Smooth muscle cell (in vitro differentiated cells): ENCODE measurements around the gene SDR9C7. TPM values are rescaled to one million over a fixed set of nuclear protein-coding genes. Genes with fewer than 3 reads are reported as not detected.
"Not testable (repeated sequence)": the region's sequence is repeated elsewhere in the genome, so short reads cannot be mapped to it uniquely, and the experiment has no call there.

Experiments
- DNase-seq: peaks from one replicate; lab custom pipeline; 2025; ENCODE audit not compliant: unreplicated experiment; lab: John Stamatoyannopoulos, UW
- H2AFZ ChIP-seq: fragments of 200-600 bp; sonication (generic); 2 replicates; pipeline ENCODE4 v1.6.0; 2016; ENCODE audit warnings: antibody characterized with exemption, low read depth, mild to moderate bottlenecking
- H3F3A ChIP-seq: fragments of 200-600 bp; sonication (generic); 2 replicates; pipeline ENCODE4 v1.6.0; 2017; ENCODE audit warnings: antibody characterized with exemption, low read depth
- H3K27ac ChIP-seq: fragments of 200-600 bp; sonication (generic); 2 replicates; pipeline ENCODE4 v1.5.1; 2016; ENCODE audit warnings: low read depth, mild to moderate bottlenecking
- H3K27me3 ChIP-seq: fragments of 200-600 bp; sonication (generic); 2 replicates; pipeline ENCODE4 v1.6.1; 2016; ENCODE audit warnings: low read depth, mild to moderate bottlenecking
- H3K36me3 ChIP-seq: fragments of 200-600 bp; sonication (generic); 2 replicates; pipeline ENCODE4 v1.5.1; 2016; ENCODE audit warnings: low read depth
- H3K4me1 ChIP-seq: fragments of 200-600 bp; sonication (generic); 2 replicates; pipeline ENCODE4 v1.5.1; 2016; ENCODE audit warnings: low read depth
- H3K4me2 ChIP-seq: fragments of 200-600 bp; sonication (generic); 2 replicates; pipeline ENCODE4 v1.6.0; 2016; ENCODE audit warnings: mild to moderate bottlenecking
- H3K4me3 ChIP-seq: fragments of 200-600 bp; sonication (generic); 2 replicates; pipeline ENCODE4 v1.5.1; 2016; ENCODE audit warnings: mild to moderate bottlenecking
- H3K79me2 ChIP-seq: fragments of 200-600 bp; sonication (generic); 2 replicates; pipeline ENCODE4 v1.6.0; 2016; ENCODE audit warnings: low read depth, mild to moderate bottlenecking
- H3K9ac ChIP-seq: fragments of 200-600 bp; sonication (generic); 2 replicates; pipeline ENCODE4 v1.6.0; 2016; ENCODE audit warnings: low read depth
- H3K9me3 ChIP-seq: fragments of 200-600 bp; sonication (generic); replicated peaks from 2 replicates; pipeline ENCODE4 v1.5.1; 2016; ENCODE audit warnings: low read depth
- H4K20me1 ChIP-seq: fragments of 200-600 bp; sonication (generic); 2 replicates; pipeline ENCODE4 v1.6.0; 2016; ENCODE audit warnings: low read depth
- WGBS: methylation state at CpG from one replicate; pipeline ENCODE4 v1.1.7; 2016; ENCODE audit warnings: low lambda C conversion rate; 5-methylcytosine and 5-hydroxymethylcytosine counted together
- polyA plus RNA-seq: library from polyadenylated mRNA; unstranded; fragments of >200 nt; fragmentation: Nextera tagmentation; extraction: Ambion mirVana; gene quantifications from 2 replicates; pipeline ENCODE4 v1.2.1, GENCODE V29; 2016
- total RNA-seq: library from RNA; depleted of rRNA; stranded (reverse); fragments of >200 nt; gene quantifications from 2 replicates; pipeline ENCODE4 v1.2.3, GENCODE V29; 2014
- TF ChIP-seq, protein P1 (sequence below): fragments of 200-600 bp; sonication (generic); IDR thresholded peaks from 2 replicates; pipeline ENCODE4 v1.5.1; 2017; ENCODE audit warnings: borderline replicate concordance, mild to moderate bottlenecking, antibody characterized with exemption; ENCODE audit not compliant: insufficient read depth, poor library complexity, severe bottlenecking

The SDR9C7 gene
- total and polyA plus RNA-seq, 2 experiments from 2014 or later, result 0.83 to 1.1 TPM

DNA sequence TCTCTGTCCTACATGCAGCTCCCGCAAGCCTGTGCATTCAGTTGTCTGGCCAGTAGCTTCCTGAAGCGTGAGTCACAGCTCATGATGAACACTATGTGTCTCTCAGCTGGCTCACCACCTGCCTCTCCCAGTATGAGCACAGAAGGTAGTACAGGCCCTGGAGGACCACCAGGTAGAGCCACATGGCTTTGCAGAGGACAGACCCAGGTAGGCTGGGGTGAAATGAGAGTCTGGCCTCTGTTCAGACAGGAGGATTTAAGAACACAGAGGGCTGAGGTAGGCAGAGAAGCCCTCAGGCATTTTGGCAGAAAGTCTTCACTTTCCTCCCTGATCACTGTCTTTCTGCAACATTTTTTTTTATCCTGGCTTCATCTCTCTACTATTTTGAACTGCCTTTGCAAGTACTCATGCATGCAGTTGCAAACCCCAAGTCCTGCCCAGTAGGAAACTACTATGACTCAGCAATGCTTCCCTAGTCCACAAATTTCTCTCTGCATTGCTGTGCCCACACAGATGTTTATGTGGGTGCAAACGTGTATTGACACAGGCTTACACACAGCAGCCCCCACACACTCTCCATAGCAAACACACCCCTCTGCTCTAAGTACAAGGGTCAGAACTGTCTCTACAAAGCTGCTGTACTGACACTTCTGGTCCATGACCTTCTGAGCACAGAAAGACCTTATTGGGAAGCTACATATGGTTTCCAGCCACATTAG, 7.2 kb upstream of the SDR9C7 start:
- Histone ChIP-seq H3F3A (no peaks in the 10 kb centered on the region), H3K9me3 (no peaks in the 10 kb centered on the region), H3K4me3 (no peak overlapping the region), H3K4me2 (peak overlapping the region; percentile 65), H3K27ac (peak overlapping the region; percentile 92), H3K79me2 (no peaks in the 10 kb centered on the region), H3K27me3 (no peaks in the 10 kb centered on the region), H3K9ac (peak overlapping the region; percentile 59), H2AFZ (no peak overlapping the region), H4K20me1 (no peaks in the 10 kb centered on the region), H3K4me1 (no peaks in the 10 kb centered on the region), H3K36me3 (no peaks in the 10 kb centered on the region)
- DNase-seq, result no peak
- WGBS, result 3% methylated on average over 3 of the region's 3 CpGs
- TF ChIP-seq, protein P1, sequence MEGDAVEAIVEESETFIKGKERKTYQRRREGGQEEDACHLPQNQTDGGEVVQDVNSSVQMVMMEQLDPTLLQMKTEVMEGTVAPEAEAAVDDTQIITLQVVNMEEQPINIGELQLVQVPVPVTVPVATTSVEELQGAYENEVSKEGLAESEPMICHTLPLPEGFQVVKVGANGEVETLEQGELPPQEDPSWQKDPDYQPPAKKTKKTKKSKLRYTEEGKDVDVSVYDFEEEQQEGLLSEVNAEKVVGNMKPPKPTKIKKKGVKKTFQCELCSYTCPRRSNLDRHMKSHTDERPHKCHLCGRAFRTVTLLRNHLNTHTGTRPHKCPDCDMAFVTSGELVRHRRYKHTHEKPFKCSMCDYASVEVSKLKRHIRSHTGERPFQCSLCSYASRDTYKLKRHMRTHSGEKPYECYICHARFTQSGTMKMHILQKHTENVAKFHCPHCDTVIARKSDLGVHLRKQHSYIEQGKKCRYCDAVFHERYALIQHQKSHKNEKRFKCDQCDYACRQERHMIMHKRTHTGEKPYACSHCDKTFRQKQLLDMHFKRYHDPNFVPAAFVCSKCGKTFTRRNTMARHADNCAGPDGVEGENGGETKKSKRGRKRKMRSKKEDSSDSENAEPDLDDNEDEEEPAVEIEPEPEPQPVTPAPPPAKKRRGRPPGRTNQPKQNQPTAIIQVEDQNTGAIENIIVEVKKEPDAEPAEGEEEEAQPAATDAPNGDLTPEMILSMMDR, result no peak

DNA sequence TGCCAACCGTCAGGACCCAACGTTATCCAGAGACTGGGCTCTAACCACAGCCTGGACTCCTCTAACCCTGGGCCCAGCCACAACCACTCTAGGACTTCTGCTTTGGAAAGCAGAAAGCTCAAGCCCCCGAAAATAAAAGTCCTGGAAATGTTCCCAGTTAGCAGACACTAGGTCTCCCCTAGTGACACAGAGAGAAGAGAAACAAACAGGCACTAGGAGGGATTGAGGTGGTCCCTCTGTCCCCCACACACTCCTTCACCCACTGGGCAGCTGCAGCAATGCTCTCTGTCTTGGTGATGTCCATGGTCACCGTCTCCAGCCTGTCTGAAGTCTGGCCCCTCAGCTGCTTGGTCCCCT, 6.7 kb upstream of the SDR9C7 start:
- peak overlapping the region; percentile 92 for H3K27ac ChIP-seq
- not testable (repeated sequence) for H4K20me1 ChIP-seq, H3K4me3 ChIP-seq, H3K9me3 ChIP-seq, H2AFZ ChIP-seq, H3K36me3 ChIP-seq, H3K79me2 ChIP-seq, DNase-seq, H3F3A ChIP-seq, H3K4me1 ChIP-seq, H3K27me3 ChIP-seq, H3K4me2 ChIP-seq, H3K9ac ChIP-seq
- no CpG with 5 or more reads among the region's 4 CpGs for WGBS

DNA sequence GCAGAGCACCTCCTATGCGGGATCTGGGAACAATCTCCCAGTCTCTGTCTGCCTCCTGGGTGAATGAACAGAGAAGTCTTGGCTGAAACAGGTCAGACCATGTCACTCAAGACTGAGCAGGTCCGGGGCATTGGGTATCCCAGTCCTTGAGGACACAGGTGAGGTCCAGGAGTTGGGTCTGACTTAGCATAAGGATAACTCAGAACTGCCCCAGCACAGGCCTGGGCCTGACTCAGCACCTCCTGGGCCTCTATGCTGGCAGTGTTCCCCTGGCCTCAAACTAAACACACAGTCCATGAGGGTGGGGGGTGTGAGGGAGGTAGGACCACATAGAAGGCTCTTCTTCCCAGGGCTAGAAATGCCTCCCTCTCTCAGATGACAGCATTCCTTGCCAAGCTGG, 1.5 kb upstream of the SDR9C7 start:
- Histone ChIP-seq H3K9ac (no peak overlapping the region), H3F3A (no peaks in the 10 kb centered on the region), H3K27ac (no peak overlapping the region), H3K9me3 (no peaks in the 10 kb centered on the region), H3K36me3 (no peaks in the 10 kb centered on the region), H3K4me1 (peaks cover 12% of the 10 kb centered on the region), H3K79me2 (no peaks in the 10 kb centered on the region), H3K4me3 (no peak overlapping the region), H4K20me1 (no peaks in the 10 kb centered on the region), H3K4me2 (no peak overlapping the region), H2AFZ (no peak overlapping the region), H3K27me3 (no peaks in the 10 kb centered on the region)
- DNase-seq, result no peak
- WGBS, result 93% methylated on average over 2 of the region's 2 CpGs
- TF ChIP-seq, protein P1, result no peak

DNA sequence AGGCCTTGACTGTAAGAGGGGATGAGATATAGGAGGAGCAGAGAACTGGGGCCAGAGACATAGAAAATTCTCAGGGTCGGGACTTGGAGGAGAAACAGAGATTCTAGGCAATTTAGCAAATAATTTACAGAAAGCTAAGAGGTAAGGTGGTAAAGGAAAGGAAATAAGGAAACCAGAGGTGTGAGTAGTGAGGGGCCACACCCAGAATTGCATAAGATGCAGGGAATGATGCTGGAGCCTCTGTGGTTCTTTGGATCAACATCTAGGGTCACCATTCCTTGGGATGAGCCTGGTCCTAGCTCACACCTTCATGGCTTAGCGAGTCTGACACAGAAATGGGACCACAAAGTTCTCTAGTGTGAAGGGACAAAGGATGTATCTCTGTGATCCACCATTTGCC, 949 bp upstream of the SDR9C7 start:
- Histone ChIP-seq H3K27me3 (no peaks in the 10 kb centered on the region), H2AFZ (no peak overlapping the region), H3K4me1 (peaks cover 12% of the 10 kb centered on the region), H4K20me1 (no peaks in the 10 kb centered on the region), H3K27ac (no peak overlapping the region), H3K4me2 (no peak overlapping the region), H3K36me3 (no peaks in the 10 kb centered on the region), H3K4me3 (no peak overlapping the region), H3K9ac (no peak overlapping the region), H3K9me3 (no peaks in the 10 kb centered on the region), H3F3A (no peaks in the 10 kb centered on the region), H3K79me2 (no peaks in the 10 kb centered on the region)
- TF ChIP-seq, protein P1, result no peak
- WGBS, result 73% methylated on average over 2 of the region's 2 CpGs
- DNase-seq, result no peak
